ENCODE data around the gene SLAMF6.
"Not testable (repeated sequence)": the region's sequence is repeated elsewhere in the genome, so short reads cannot be mapped to it uniquely, and the experiment has no call there.

The SLAMF6 gene

GRCh38 chr1:160541622-160542302 lies 18.7 kb upstream of the SLAMF6 start:
- DNase-seq, result no peak

GRCh38 chr1:160540859-160541233 lies 17.8 kb upstream of the SLAMF6 start:
- DNase-seq, result no peak

GRCh38 chr1:160539990-160540858 lies 17.2 kb upstream of the SLAMF6 start:
- peak; percentile 58 for DNase-seq

GRCh38 chr1:160539684-160539989 lies 16.6 kb upstream of the SLAMF6 start:
- no peak for DNase-seq

- DNase-seq, result no peak
These were observed 16.1 kb upstream of the SLAMF6 start for GRCh38 chr1:160538985-160539651.

GRCh38 chr1:160537714-160538665 lies 14.9 kb upstream of the SLAMF6 start:
- no peak for DNase-seq

- DNase-seq, result no peak
These were observed 12.0 kb upstream of the SLAMF6 start for GRCh38 chr1:160534823-160535605.

GRCh38 chr1:160532557-160532813 lies 9.4 kb upstream of the SLAMF6 start:
- not testable (repeated sequence) for DNase-seq

- DNase-seq, result not testable (repeated sequence)
These were observed 8.9 kb upstream of the SLAMF6 start for GRCh38 chr1:160531809-160532556.

- not testable (repeated sequence) for DNase-seq
These were observed 6.4 kb upstream of the SLAMF6 start for GRCh38 chr1:160529401-160529952.

GRCh38 chr1:160523789-160524188 lies 734 bp upstream of the SLAMF6 start:
- not testable (repeated sequence) for DNase-seq

GRCh38 chr1:160522136-160522535 lies 919 bp downstream of the SLAMF6 start:
- DNase-seq, result no peak

- DNase-seq, result no peak
These were observed 1.5 kb downstream of the SLAMF6 start for GRCh38 chr1:160521554-160521953.

- no peak for DNase-seq
These were observed 2.1 kb downstream of the SLAMF6 start for GRCh38 chr1:160520999-160521398.

GRCh38 chr1:160520582-160520981 lies 2.5 kb downstream of the SLAMF6 start:
- DNase-seq, result no peak

GRCh38 chr1:160519642-160520435 lies 3.2 kb downstream of the SLAMF6 start:
- DNase-seq, result no peak

GRCh38 chr1:160517519-160517918 lies 5.5 kb downstream of the SLAMF6 start:
- not testable (repeated sequence) for DNase-seq

GRCh38 chr1:160515908-160516307 lies 7.1 kb downstream of the SLAMF6 start:
- DNase-seq, result not testable (repeated sequence)

- no peak for DNase-seq
These were observed 18.4 kb downstream of the SLAMF6 start for GRCh38 chr1:160504651-160505050.

- no peak for DNase-seq
These were observed 20.0 kb downstream of the SLAMF6 start for GRCh38 chr1:160503087-160503486.
